GM12878 (cell line): Measurements from ENCODE around the gene WHRN. TPM values are rescaled to one million over a fixed set of nuclear protein-coding genes. Genes with fewer than 3 reads are reported as not detected.

Experiments
- ATAC-seq: fragments of 200-7000 bp; cut with Tn5 transposase; 3 replicates; pipeline ENCODE4 v1.9.1; 2020; ENCODE audit warnings: mild to moderate bottlenecking, moderate library complexity
- BruUV-seq: library from RNA; stranded (reverse); fragments of 400-500 nt; replicated peaks from 2 replicates; lab custom pipeline; 2021; lab: Mats Ljungman, UMichigan
- CTCF ChIA-PET: fragments of 300-600 bp; sonication (Branson Sonifier 250); formaldehyde crosslinking; extraction: SDS; loops from one replicate; lab custom pipeline; 2021; ENCODE audit warnings: inconsistent platforms; lab: Yijun Ruan, JAX
- POLR2A ChIA-PET: fragments of 350-600 bp; formaldehyde crosslinking; extraction: SDS; loops from one replicate; lab custom pipeline; 2021; ENCODE audit warnings: inconsistent platforms; lab: Charles Lee
- RAD21 ChIA-PET: fragments of 300-600 bp; sonication (Branson Sonifier 250); formaldehyde crosslinking; loops from one replicate; lab custom pipeline; 2023; ENCODE audit warnings: antibody characterized with exemption; ENCODE audit not compliant: unreplicated experiment; lab: Charles Lee
- SMC1A ChIA-PET: fragments of 300-600 bp; sonication (Branson Sonifier 250); formaldehyde crosslinking; loops from one replicate; lab custom pipeline; 2023; ENCODE audit not compliant: unreplicated experiment, uncharacterized antibody; lab: Charles Lee
- DNase-seq: peaks from one replicate; pipeline ENCODE4 v3.0.0-alpha.2; 2011; ENCODE audit warnings: low read depth, low spot score
- FAIRE-seq: peaks from 3 replicates; lab custom pipeline; 2011; peaks lifted over from hg19 to GRCh38; lab: Jason Lieb, UNC
- H2AFZ ChIP-seq: 2 replicates; pipeline ENCODE4 v1.6.0; 2011; ENCODE audit warnings: low read depth, low read length, control low read depth; ENCODE audit not compliant: control insufficient read depth
- H3K27ac ChIP-seq: 2 replicates; pipeline ENCODE4 v1.5.1; 2011; ENCODE audit warnings: control low read depth; ENCODE audit not compliant: control insufficient read depth, insufficient read depth
- H3K27me3 ChIP-seq, 2 experiments: replicated peaks in 1 of 2; 2 replicates each; pipeline versions ENCODE4 v1.6.0 to v1.6.1; 2011; ENCODE audit warnings: low read length in 1 of 2; ENCODE audit not compliant: control insufficient read depth in 2 of 2, insufficient read depth in 2 of 2
- H3K36me3 ChIP-seq, 2 experiments: 2 replicates each; pipeline ENCODE4 v1.5.1; 2011; ENCODE audit warnings: low read length in 1 of 2; ENCODE audit not compliant: control insufficient read depth in 2 of 2, insufficient read depth in 2 of 2
- H3K4me1 ChIP-seq: 2 replicates; pipeline ENCODE4 v1.6.1; 2011; ENCODE audit warnings: mild to moderate bottlenecking, low read length, moderate library complexity, mixed read lengths; ENCODE audit not compliant: control insufficient read depth, insufficient read depth
- H3K4me2 ChIP-seq: 2 replicates; pipeline ENCODE4 v1.6.0; 2011; ENCODE audit warnings: control low read depth; ENCODE audit not compliant: control insufficient read depth, insufficient read depth
- H3K4me3 ChIP-seq: fragments of 200-600 bp; sonication (generic); 2 replicates; pipeline ENCODE4 v1.5.1; 2016
- H3K79me2 ChIP-seq: 2 replicates; pipeline ENCODE4 v1.6.0; 2011; ENCODE audit warnings: low read length; ENCODE audit not compliant: control insufficient read depth, insufficient read depth
- H3K9ac ChIP-seq: 2 replicates; pipeline ENCODE4 v1.8.0; 2011; ENCODE audit warnings: low read length, control low read depth, mixed read lengths; ENCODE audit not compliant: control insufficient read depth, insufficient read depth
- H3K9me3 ChIP-seq: replicated peaks from 3 replicates; pipeline ENCODE4 v1.5.1; 2011; ENCODE audit warnings: mild to moderate bottlenecking, low read length; ENCODE audit not compliant: control insufficient read depth, insufficient read depth
- H4K20me1 ChIP-seq: 2 replicates; pipeline ENCODE4 v1.6.0; 2011; ENCODE audit not compliant: control insufficient read depth, insufficient read depth
- ATF3 ChIP-seq: IDR thresholded peaks from 2 replicates; pipeline ENCODE4 v1.6.1; 2011; ENCODE audit warnings: low read depth, mild to moderate bottlenecking, low read length, moderate library complexity, borderline replicate concordance; ENCODE audit errors: extremely low read depth
- BCL11A ChIP-seq: IDR thresholded peaks from 2 replicates; pipeline ENCODE4 v1.6.1; 2011; ENCODE audit warnings: low read depth, low read length
- CBX5 ChIP-seq: sonication (generic); IDR thresholded peaks from 2 replicates; pipeline ENCODE4 v1.6.1; 2016; ENCODE audit warnings: low read depth, moderate library complexity, mild to moderate bottlenecking, inconsistent platforms
- CHD1 ChIP-seq: IDR thresholded peaks from 2 replicates; pipeline ENCODE4 v1.6.1; 2012; ENCODE audit warnings: low read depth, low read length, improper control_type of control experiment
- E4F1 ChIP-seq: fragments of 450-650 bp; IDR thresholded peaks from 2 replicates; pipeline ENCODE4 v1.6.1; 2018; ENCODE audit warnings: borderline replicate concordance, mild to moderate bottlenecking; ENCODE audit not compliant: partially characterized antibody
- HDGF ChIP-seq: fragments of 450-650 bp; IDR thresholded peaks from 2 replicates; pipeline ENCODE4 v1.6.1; 2016; ENCODE audit warnings: antibody characterized with exemption
- MAX ChIP-seq: IDR thresholded peaks from 2 replicates; pipeline ENCODE4 v1.6.1; 2012; ENCODE audit warnings: low read depth, low read length, improper control_type of control experiment
- MLLT1 ChIP-seq: fragments of 450-650 bp; IDR thresholded peaks from 2 replicates; pipeline ENCODE4 v1.6.1; 2016; ENCODE audit warnings: mild to moderate bottlenecking
- NFXL1 ChIP-seq: fragments of 450-650 bp; IDR thresholded peaks from 2 replicates; pipeline ENCODE4 v1.6.1; 2017; ENCODE audit warnings: antibody characterized with exemption, mild to moderate bottlenecking, borderline replicate concordance
- NR2F1 ChIP-seq: fragments of 450-650 bp; conservative IDR thresholded peaks from 2 replicates; pipeline ENCODE4 v1.6.1; 2017; ENCODE audit warnings: mild to moderate bottlenecking
- PAX8 ChIP-seq: fragments of 450-650 bp; IDR thresholded peaks from 2 replicates; pipeline ENCODE4 v1.6.1; 2017; ENCODE audit warnings: mild to moderate bottlenecking, moderate library complexity
- PBX3 ChIP-seq: IDR thresholded peaks from 2 replicates; pipeline ENCODE4 v1.6.1; 2011; ENCODE audit warnings: mild to moderate bottlenecking, low read depth, low read length, moderate library complexity; ENCODE audit not compliant: insufficient replicate concordance
- SMAD5 ChIP-seq: IDR thresholded peaks from 2 replicates; pipeline ENCODE4 v1.6.1; 2016; ENCODE audit warnings: antibody characterized with exemption, low read depth
- SREBF2 ChIP-seq: IDR thresholded peaks from 2 replicates; pipeline ENCODE4 v1.6.1; 2012; ENCODE audit warnings: mild to moderate bottlenecking, low read length
- SUZ12 ChIP-seq: fragments of 200-600 bp; sonication (generic); IDR thresholded peaks from one replicate; pipeline ENCODE4 v1.6.1; 2018; ENCODE audit warnings: antibody characterized with exemption, mild to moderate bottlenecking; ENCODE audit not compliant: unreplicated experiment
- TCF3 ChIP-seq: IDR thresholded peaks from 2 replicates; pipeline ENCODE4 v1.6.1; 2012; ENCODE audit warnings: low read depth, mild to moderate bottlenecking, low read length, borderline replicate concordance; ENCODE audit not compliant: insufficient read depth
- WGBS: methylation state at CpG from one replicate; pipeline ENCODE4 v1.1.6; 2016; ENCODE audit warnings: low lambda C conversion rate; ENCODE audit not compliant: insufficient replicate concordance, insufficient coverage; ENCODE audit errors: missing lambda C conversion rate; 5-methylcytosine and 5-hydroxymethylcytosine counted together
- in situ Hi-C: fragments of 300-500 bp; cut with MboI; formaldehyde crosslinking; loops from 9 replicates; pipeline ENCODE4 v1.14.3; 2018; ENCODE audit warnings: mixed read lengths
- intact Hi-C: fragments of 100-400 bp; cut with micrococcal nuclease; formaldehyde crosslinking; loops from one replicate; pipeline ENCODE4 v1.14.2; 2022; ENCODE audit not compliant: unreplicated experiment
- polyA plus RNA-seq, 11 experiments: library from polyadenylated mRNA; depleted of rRNA in 4 of 11; unstranded in 6 of 11; stranded (reverse) in 5 of 11; fragments of >200 nt; fragmentation: Nextera tagmentation in 4 of 11; fragmentation: Illumina TruSeq in 1 of 11; extraction: Ambion mirVana in 4 of 11; extraction: Trizol in 1 of 11; gene quantifications; 1 replicate in 1 of 11; 2 replicates in 10 of 11; pipeline versions ENCODE4 v1.2.1 to v1.2.3, GENCODE V29; 2011 to 2016; ENCODE audit warnings: inconsistent platforms in 2 of 11, missing spikeins in 2 of 11, low read depth in 1 of 11
- total RNA-seq, 4 experiments: library from RNA; depleted of rRNA in 3 of 4; stranded (reverse); fragments of >200 nt in 3 of 4; fragmentation: Illumina TruSeq in 1 of 4; extraction: Trizol in 1 of 4; gene quantifications; 2 replicates each; pipeline versions ENCODE4 v1.2.1 to v1.2.3, GENCODE V29; 2013 to 2021

The WHRN gene
- total and polyA plus RNA-seq, 10 of the 15 experiments (the other 5 are each of a cell fraction or from before 2014, with no cell fraction given), result 0.04 to 18.2 (median 0.68) TPM; not detected in 1

GRCh38 chr9:114400772-114401171, 104.5 kb downstream of the WHRN start (continued):
- TF ChIP-seq CHD1 (no peak), CBX5 (no peak), PAX8 (no peak), E4F1 (no peak), NR2F1 (no peak), SUZ12 (no peak)

GRCh38 chr9:114400219-114400618, 105.1 kb downstream of the WHRN start:
- CTCF ChIA-PET, result interaction anchor here (1.0 to 1.8 kb wide), 6 partner anchors 10 to 261 kb away, joined by 3 to 7 read pairs (median 4); no protein-coding TSS in a partner anchor
- Histone ChIP-seq H2AFZ (no peak overlapping the region), H3K36me3 (peaks cover 0 to 5% of the 10 kb centered on the region in 2 experiments; a peak in 2 of 4 replicates), H3K27ac (no peak overlapping the region), H4K20me1 (no peaks in the 10 kb centered on the region), H3K4me3 (no peak overlapping the region), H3K9ac (no peak overlapping the region), H3K79me2 (peaks cover 25% of the 10 kb centered on the region), H3K4me2 (no peak overlapping the region), H3K9me3 (no peaks in the 10 kb centered on the region), H3K27me3 (no peaks in the 10 kb centered on the region), H3K4me1 (peaks cover 19% of the 10 kb centered on the region)
- WGBS, result 0% methylated on average over 1 of the region's 1 CpG
- no TSS peak for BruUV-seq
- no peak for FAIRE-seq
- no peak for ATAC-seq
- intact Hi-C loops, result no loop called here
- SMC1A ChIA-PET, result interaction anchor here (0.8 to 1.8 kb wide), 6 partner anchors 13 to 280 kb away, joined by 3 to 4 read pairs (median 3); partner anchors contain the start of gene AKNA
- in situ Hi-C loops, result no loop called here
- RAD21 ChIA-PET, result interaction anchor here (1.2 to 8.9 kb wide), 3 partner anchors 15 to 191 kb away, joined by 3 to 136 read pairs (median 3); partner anchors contain the start of gene AKNA
- POLR2A ChIA-PET, result interaction anchor here (0.7 to 1.4 kb wide), 2 partner anchors 53 to 219 kb away, joined by 3 to 4 read pairs; no protein-coding TSS in a partner anchor
- DNase-seq, result no peak
- TF ChIP-seq HDGF, result no peak
- no peak for TF ChIP-seq MLLT1
- TF ChIP-seq MAX, result no peak
- TF ChIP-seq ATF3, result no peak
- no peak for TF ChIP-seq SMAD5
- TF ChIP-seq BCL11A, result no peak
- no peak for TF ChIP-seq PBX3
- no peak for TF ChIP-seq TCF3
- no peak for TF ChIP-seq NFXL1
- TF ChIP-seq SREBF2, result no peak
